Measurements from ENCODE around the gene WFIKKN1.

DNA sequence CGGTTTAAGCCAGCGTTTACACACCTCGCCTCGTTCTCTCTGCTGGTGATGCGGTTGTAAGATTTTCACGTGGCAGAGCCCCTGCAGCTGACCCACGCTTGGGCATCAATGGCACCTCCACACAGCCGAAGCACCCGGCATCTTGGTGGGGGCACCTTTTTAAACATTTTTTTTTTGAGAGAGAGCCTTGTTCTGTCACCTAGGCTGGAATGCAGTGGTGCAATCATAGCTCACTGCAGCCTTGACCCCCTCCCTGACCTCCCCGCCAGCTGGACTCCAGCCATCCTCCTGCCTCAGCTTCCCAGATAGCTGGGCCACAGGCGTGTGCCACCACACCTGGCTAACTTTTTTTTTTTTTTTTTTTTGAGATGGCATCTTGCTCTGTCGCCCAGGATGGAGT is 23.2 kb downstream of the WFIKKN1 start:
- TF ChIP-seq, protein P1, sequence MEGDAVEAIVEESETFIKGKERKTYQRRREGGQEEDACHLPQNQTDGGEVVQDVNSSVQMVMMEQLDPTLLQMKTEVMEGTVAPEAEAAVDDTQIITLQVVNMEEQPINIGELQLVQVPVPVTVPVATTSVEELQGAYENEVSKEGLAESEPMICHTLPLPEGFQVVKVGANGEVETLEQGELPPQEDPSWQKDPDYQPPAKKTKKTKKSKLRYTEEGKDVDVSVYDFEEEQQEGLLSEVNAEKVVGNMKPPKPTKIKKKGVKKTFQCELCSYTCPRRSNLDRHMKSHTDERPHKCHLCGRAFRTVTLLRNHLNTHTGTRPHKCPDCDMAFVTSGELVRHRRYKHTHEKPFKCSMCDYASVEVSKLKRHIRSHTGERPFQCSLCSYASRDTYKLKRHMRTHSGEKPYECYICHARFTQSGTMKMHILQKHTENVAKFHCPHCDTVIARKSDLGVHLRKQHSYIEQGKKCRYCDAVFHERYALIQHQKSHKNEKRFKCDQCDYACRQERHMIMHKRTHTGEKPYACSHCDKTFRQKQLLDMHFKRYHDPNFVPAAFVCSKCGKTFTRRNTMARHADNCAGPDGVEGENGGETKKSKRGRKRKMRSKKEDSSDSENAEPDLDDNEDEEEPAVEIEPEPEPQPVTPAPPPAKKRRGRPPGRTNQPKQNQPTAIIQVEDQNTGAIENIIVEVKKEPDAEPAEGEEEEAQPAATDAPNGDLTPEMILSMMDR (IDR thresholded peaks at IDR 0.05) = no peak
- TF ChIP-seq POLR2A (IDR thresholded peaks at IDR 0.05) = no peak
